CD4-positive, alpha-beta memory T cell (primary cell): Measurements from ENCODE around the gene ACAP1. TPM values are rescaled to one million over a fixed set of nuclear protein-coding genes. Genes with fewer than 3 reads are reported as not detected.

Source experiments
- CTCF ChIA-PET: fragments of 350-600 bp; sonication (Branson Sonifier 250); formaldehyde crosslinking; loops from one replicate; lab custom pipeline; 2021; ENCODE audit warnings: inconsistent platforms; ENCODE audit not compliant: partially characterized antibody; lab: Charles Lee
- POLR2A ChIA-PET: fragments of 350-600 bp; sonication (Branson Sonifier 250); formaldehyde crosslinking; loops from one replicate; lab custom pipeline; 2021; ENCODE audit not compliant: partially characterized antibody; lab: Charles Lee
- DNase-seq, 5 donors: peaks; one replicate each; pipeline versions ENCODE4 v3.0.0 to v3.0.0-alpha.2; 2020 to 2022; ENCODE audit warnings: mixed read lengths in 1 of 5
- H3K27ac ChIP-seq: one replicate; pipeline ENCODE4 v1.7.0; 2013; ENCODE audit warnings: low read depth, low read length
- H3K27me3 ChIP-seq: 2 replicates; pipeline ENCODE4 v1.7.0; 2013; ENCODE audit warnings: mild to moderate bottlenecking, low read length, moderate library complexity; ENCODE audit not compliant: insufficient read depth
- H3K36me3 ChIP-seq: 2 replicates; pipeline ENCODE4 v1.7.0; 2013; ENCODE audit warnings: mild to moderate bottlenecking, low read length, moderate library complexity; ENCODE audit not compliant: insufficient read depth
- H3K4me1 ChIP-seq: 2 replicates; pipeline ENCODE4 v1.7.0; 2013; ENCODE audit warnings: mild to moderate bottlenecking, low read length, moderate library complexity; ENCODE audit not compliant: insufficient read depth
- H3K4me3 ChIP-seq, 2 donors: one replicate each; pipeline ENCODE4 v1.7.0; 2013; ENCODE audit warnings: low read length in 2 of 2, mild to moderate bottlenecking in 1 of 2
- H3K9me3 ChIP-seq, 2 donors: one replicate each; pipeline ENCODE4 v1.7.0; 2013; ENCODE audit warnings: low read length in 2 of 2, control low read depth in 1 of 2; ENCODE audit not compliant: control insufficient read depth in 1 of 2
- H3K27ac Mint-ChIP-seq, 7 donors: one replicate each; pipeline ENCODE4 v1.8.0; 2020 to 2021; ENCODE audit warnings: mixed read lengths in 7 of 7, mild to moderate bottlenecking in 6 of 7, inconsistent platforms in 3 of 7, moderate library complexity in 3 of 7
- H3K27me3 Mint-ChIP-seq, 2 donors: one replicate each; pipeline ENCODE4 v1.8.0; 2020 to 2021; ENCODE audit warnings: mixed read lengths in 2 of 2
- H3K36me3 Mint-ChIP-seq, 2 donors: one replicate each; pipeline ENCODE4 v1.8.0; 2020 to 2021; ENCODE audit warnings: mixed read lengths in 2 of 2, inconsistent platforms in 1 of 2, mild to moderate bottlenecking in 1 of 2
- H3K4me1 Mint-ChIP-seq, 4 donors: one replicate each; pipeline ENCODE4 v1.8.0; 2020 to 2021; ENCODE audit warnings: mixed read lengths in 4 of 4, mild to moderate bottlenecking in 1 of 4
- H3K4me3 Mint-ChIP-seq, 8 donors: one replicate each; pipeline ENCODE4 v1.8.0; 2020 to 2021; ENCODE audit warnings: mixed read lengths in 8 of 8, mild to moderate bottlenecking in 7 of 8, moderate library complexity in 6 of 8, inconsistent platforms in 3 of 8
- H3K9me3 Mint-ChIP-seq, 8 donors: one replicate each; pipeline ENCODE4 v1.8.0; 2020 to 2021; ENCODE audit warnings: mixed read lengths in 8 of 8, mild to moderate bottlenecking in 5 of 8, inconsistent platforms in 3 of 8, moderate library complexity in 1 of 8
- intact Hi-C: fragments of 100-400 bp; cut with micrococcal nuclease; formaldehyde crosslinking; loops from one replicate; pipeline ENCODE4 v1.15.1; 2023
- polyA plus RNA-seq, 2 donors: library from polyadenylated mRNA; unstranded; fragments of 300-500 nt; fragmentation: Illumina TruSeq; gene quantifications; one replicate each; pipeline ENCODE4 v1.2.3, GENCODE V29; 2021
- total RNA-seq, 2 experiments: library from RNA; stranded (reverse); gene quantifications; one replicate each; pipeline ENCODE4 v1.2.3, GENCODE V29; 2021

The ACAP1 gene
- total and polyA plus RNA-seq, 4 experiments from 2014 or later: 261 to 516 (median 386) TPM

GRCh38 chr17:7380855-7381683 lies 44.7 kb downstream of the ACAP1 start, which contains the start of gene TNK1:
Gene TNK1, plus strand, starts transcription at chr17:7381089. Its CDS starts 1,838 bp downstream, at chr17:7382927.
- intact Hi-C loops: no loop called here
- no peak within 1 kb of the TSS for H3K27ac ChIP-seq
- H3K36me3 Mint-ChIP-seq: peaks cover 6 to 7% of the 10 kb centered on the region in 2 donors
- no peaks in the 10 kb centered on the region for H3K9me3 ChIP-seq
- POLR2A ChIA-PET: interaction anchor here (1.3 to 4.7 kb wide), 4 partner anchors 9 to 103 kb away, joined by 3 to 57 read pairs (median 4); partner anchors contain the start of genes PLSCR3 and POLR2A
- no peak within 1 kb of the TSS for H3K4me3 ChIP-seq
- H3K4me3 Mint-ChIP-seq: peak within 1 kb of the TSS in 3 of 8 donors; percentile 4 to 51 (median 26)
- CTCF ChIA-PET: interaction anchor here (2.0 to 3.0 kb wide), 2 partner anchors 25 to 55 kb away, joined by 5 to 14 read pairs; partner anchors contain the start of gene TMEM102
- peaks cover 0 to 6% (median 0%) of the 10 kb centered on the region in 8 donors for H3K9me3 Mint-ChIP-seq
- H3K36me3 ChIP-seq: no peaks in the 10 kb centered on the region
- H3K4me1 ChIP-seq: peaks cover 16% of the 10 kb centered on the region
- H3K27ac Mint-ChIP-seq: peak within 1 kb of the TSS in 4 of 7 donors; percentile 19 to 91 (median 66)
- H3K27me3 Mint-ChIP-seq: peaks cover 29 to 40% of the 10 kb centered on the region in 2 donors
- H3K4me1 Mint-ChIP-seq: peaks cover 8 to 26% (median 13%) of the 10 kb centered on the region in 4 donors
- DNase-seq: no peak
- peaks cover 9% of the 10 kb centered on the region for H3K27me3 ChIP-seq

GRCh38 chr17:7382901-7383300 lies 46.6 kb downstream of the ACAP1 start:
- ChIA-PET POLR2A (interaction anchor here (0.8 to 4.7 kb wide), 14 partner anchors 11 to 305 kb away, joined by 3 to 57 read pairs (median 8); partner anchors contain the start of genes ACAP1, CHRNB1, GPS2 and KCTD11), CTCF (interaction anchor here (1.0 to 3.0 kb wide), 3 partner anchors 26 to 53 kb away, joined by 3 to 14 read pairs (median 5); partner anchors contain the start of gene TMEM102)
- no peaks in the 10 kb centered on the region for H3K9me3 ChIP-seq
- H3K4me1 ChIP-seq: peaks cover 16% of the 10 kb centered on the region
- peaks cover 9% of the 10 kb centered on the region for H3K27me3 ChIP-seq
- no peak for DNase-seq
- no peak overlapping the region for H3K4me3 ChIP-seq
- Mint-ChIP-seq H3K4me3 (peak overlapping the region in 5 of 8 donors; percentile 15 to 57 (median 35)), H3K27me3 (peaks cover 28 to 32% of the 10 kb centered on the region in 2 donors), H3K4me1 (peaks cover 8 to 28% (median 13%) of the 10 kb centered on the region in 4 donors), H3K9me3 (peaks cover 0 to 6% (median 0%) of the 10 kb centered on the region in 8 donors), H3K36me3 (peaks cover 7 to 14% of the 10 kb centered on the region in 2 donors), H3K27ac (peak overlapping the region in 2 of 7 donors; percentile 15 to 30)
- H3K27ac ChIP-seq: no peak overlapping the region
- intact Hi-C loops: no loop called here
- H3K36me3 ChIP-seq: no peaks in the 10 kb centered on the region

GRCh38 chr17:7383371-7383741 lies 47.0 kb downstream of the ACAP1 start:
- CTCF ChIA-PET: interaction anchor here (1.0 to 3.0 kb wide), 4 partner anchors 27 to 201 kb away, joined by 3 to 14 read pairs (median 4); partner anchors contain the start of genes MPDU1 and TMEM102
- peaks cover 0 to 6% (median 0%) of the 10 kb centered on the region in 8 donors for H3K9me3 Mint-ChIP-seq
- H3K36me3 ChIP-seq: peaks cover under 1% of the 10 kb centered on the region
- DNase-seq: no peak
- H3K9me3 ChIP-seq: no peaks in the 10 kb centered on the region
- POLR2A ChIA-PET: interaction anchor here (0.9 to 6.8 kb wide), 19 partner anchors 9 to 304 kb away, joined by 3 to 69 read pairs (median 10); partner anchors contain the start of genes ACAP1, CHRNB1, GPS2 and KCTD11
- H3K27ac ChIP-seq: peak overlapping the region; percentile 72
- peaks cover 7 to 15% of the 10 kb centered on the region in 2 donors for H3K36me3 Mint-ChIP-seq
- peaks cover 28 to 32% of the 10 kb centered on the region in 2 donors for H3K27me3 Mint-ChIP-seq
- H3K27me3 ChIP-seq: peaks cover 9% of the 10 kb centered on the region
- H3K4me3 Mint-ChIP-seq: peak overlapping the region in 6 of 8 donors; percentile 7 to 86 (median 67)
- intact Hi-C loops: no loop called here
- peak overlapping the region in 3 of 7 donors; percentile 30 to 95 (median 78) for H3K27ac Mint-ChIP-seq
- H3K4me1 Mint-ChIP-seq: peaks cover 8 to 28% (median 13%) of the 10 kb centered on the region in 4 donors
- peak overlapping the region in 1 of 2 donors; percentile 86 for H3K4me3 ChIP-seq
- H3K4me1 ChIP-seq: peaks cover 16% of the 10 kb centered on the region

- ChIA-PET CTCF (interaction anchor here (1.1 to 2.2 kb wide), 4 partner anchors 20 to 200 kb away, joined by 3 to 8 read pairs (median 4); partner anchors contain the start of genes MPDU1 and TMEM256), POLR2A (interaction anchor here (0.6 to 6.8 kb wide), 30 partner anchors 9 to 302 kb away, joined by 3 to 69 read pairs (median 6); partner anchors contain the start of genes ACAP1, CHRNB1, FGF11 and FXR2)
- peak; percentile 82 to 87 (median 84) for DNase-seq
- H3K4me1 Mint-ChIP-seq: peaks cover 8 to 28% (median 13%) of the 10 kb centered on the region in 4 donors
- Histone ChIP-seq H3K9me3 (no peaks in the 10 kb centered on the region), H3K4me1 (peaks cover 16% of the 10 kb centered on the region), H3K4me3 (peak overlapping the region; percentile 42 to 86), H3K27me3 (peaks cover 9% of the 10 kb centered on the region), H3K36me3 (peaks cover 6% of the 10 kb centered on the region), H3K27ac (peak overlapping the region; percentile 72)
- H3K4me3 Mint-ChIP-seq: peak overlapping the region; percentile 80 to 87 (median 82)
- intact Hi-C loops: loop anchor here (1.0 kb wide), 3 partner anchors 10 to 51 kb away; partner anchors contain the start of genes PLSCR3, TMEM102 and TMEM256
- H3K27ac Mint-ChIP-seq: peak overlapping the region; percentile 88 to 97 (median 94)
- peaks cover 0 to 6% (median 0%) of the 10 kb centered on the region in 8 donors for H3K9me3 Mint-ChIP-seq
- peaks cover 28 to 32% of the 10 kb centered on the region in 2 donors for H3K27me3 Mint-ChIP-seq
- H3K36me3 Mint-ChIP-seq: peaks cover 7 to 19% of the 10 kb centered on the region in 2 donors
Measured at GRCh38 chr17:7383742-7384488, 47.6 kb downstream of the ACAP1 start.

- peaks cover 13% of the 10 kb centered on the region for H3K36me3 ChIP-seq
- Mint-ChIP-seq H3K27me3 (peaks cover 22 to 26% of the 10 kb centered on the region in 2 donors), H3K4me3 (peak overlapping the region; percentile 80 to 87 (median 82)), H3K4me1 (peaks cover 8 to 32% (median 13%) of the 10 kb centered on the region in 4 donors), H3K27ac (peak overlapping the region; percentile 88 to 97 (median 94)), H3K9me3 (peaks cover 0 to 1% (median 0%) of the 10 kb centered on the region in 8 donors), H3K36me3 (peaks cover 6 to 26% of the 10 kb centered on the region in 2 donors)
- intact Hi-C loops: loop anchor here (1.0 kb wide), 3 partner anchors 10 to 51 kb away; partner anchors contain the start of genes PLSCR3, TMEM102 and TMEM256
- POLR2A ChIA-PET: interaction anchor here (0.6 to 6.8 kb wide), 28 partner anchors 9 to 302 kb away, joined by 3 to 69 read pairs (median 6); partner anchors contain the start of genes ACAP1, FGF11, FXR2 and GPS2
- H3K4me3 ChIP-seq: peak overlapping the region; percentile 42 to 86
- peaks cover 9% of the 10 kb centered on the region for H3K27me3 ChIP-seq
- no peak for DNase-seq
- CTCF ChIA-PET: interaction anchor here (1.1 to 2.2 kb wide), 4 partner anchors 19 to 199 kb away, joined by 3 to 8 read pairs (median 4); partner anchors contain the start of genes MPDU1 and TMEM256
- peak overlapping the region; percentile 72 for H3K27ac ChIP-seq
- peaks cover 19% of the 10 kb centered on the region for H3K4me1 ChIP-seq
- H3K9me3 ChIP-seq: no peaks in the 10 kb centered on the region
Measured at GRCh38 chr17:7384489-7385081, 48.3 kb downstream of the ACAP1 start.
